Thoracic aorta (tissue), 2 donors: ENCODE results near the gene RTKN2. TPM values are rescaled to one million over a fixed set of nuclear protein-coding genes. Genes with fewer than 3 reads are reported as not detected.

Source experiments
- ATAC-seq: fragments of 150-250 bp; one replicate; pipeline ENCODE4 v1.8.0; 2017; ENCODE audit warnings: low read depth; ENCODE audit not compliant: insufficient number of reproducible peaks, low FRiP score
- DNase-seq: peaks from one replicate; pipeline ENCODE4 v3.0.0-alpha.2; 2020; ENCODE audit warnings: low spot score
- H3K27ac ChIP-seq, 2 donors: fragments of 200-600 bp; sonication (generic); 1 replicate in 1 of 2; 2 replicates in 1 of 2; pipeline ENCODE4 v1.5.1; 2016; ENCODE audit warnings: mild to moderate bottlenecking in 2 of 2, moderate library complexity in 2 of 2
- H3K27me3 ChIP-seq: fragments of 200-600 bp; sonication (generic); replicated peaks from 2 replicates; pipeline ENCODE4 v1.6.0; 2016; ENCODE audit warnings: mild to moderate bottlenecking; ENCODE audit not compliant: insufficient read depth
- H3K36me3 ChIP-seq: fragments of 200-600 bp; sonication (generic); one replicate; pipeline ENCODE4 v1.5.1; 2016
- H3K4me1 ChIP-seq, 2 donors: fragments of 200-600 bp; sonication (generic); 1 replicate in 1 of 2; 2 replicates in 1 of 2; pipeline versions ENCODE4 v1.5.1 to v1.6.0; 2016; ENCODE audit warnings: low read depth in 2 of 2, mild to moderate bottlenecking in 1 of 2; ENCODE audit not compliant: control insufficient read depth in 1 of 2
- H3K4me3 ChIP-seq: fragments of 200-600 bp; sonication (generic); 2 replicates; pipeline ENCODE4 v1.5.1; 2016; ENCODE audit warnings: mild to moderate bottlenecking
- H3K9me3 ChIP-seq: fragments of 200-600 bp; sonication (generic); 2 replicates; pipeline ENCODE4 v1.5.1; 2016
- CTCF ChIP-seq: fragments of 200-600 bp; sonication (generic); IDR thresholded peaks from one replicate; pipeline ENCODE4 v1.5.1; 2019; ENCODE audit warnings: antibody characterized with exemption
- total RNA-seq, 2 donors: library from RNA; depleted of rRNA; stranded (reverse); fragments of >200 nt; gene quantifications; one replicate each; pipeline versions ENCODE4 v1.1.0 to v1.2.3, GENCODE V29; 2016

RTKN2 gene
- total RNA-seq, 2 donors from 2014 or later: not detected

- no peak for ATAC-seq
- H3K9me3 ChIP-seq: peaks cover 4% of the 10 kb centered on the region
- no peaks in the 10 kb centered on the region for H3K27me3 ChIP-seq
- peaks cover 0 to 9% of the 10 kb centered on the region in 2 donors for H3K4me1 ChIP-seq
- H3K4me3 ChIP-seq: no peak overlapping the region
- no peaks in the 10 kb centered on the region for H3K36me3 ChIP-seq
- no peak overlapping the region for H3K27ac ChIP-seq
- DNase-seq: no peak
- TF ChIP-seq CTCF: no peak
Observed at GRCh38 chr10:62180677-62181076, 88.0 kb downstream of the RTKN2 start.

GRCh38 chr10:62178568-62178967 lies 90.1 kb downstream of the RTKN2 start:
- TF ChIP-seq CTCF: no peak
- H3K4me1 ChIP-seq: no peaks in the 10 kb centered on the region
- no peaks in the 10 kb centered on the region for H3K36me3 ChIP-seq

GRCh38 chr10:62177111-62177510 lies 91.5 kb downstream of the RTKN2 start:
- no peak for TF ChIP-seq CTCF
- DNase-seq (no peak), ATAC-seq (no peak)
- H3K27ac ChIP-seq: no peak overlapping the region
- H3K9me3 ChIP-seq: peaks cover 4% of the 10 kb centered on the region
- no peaks in the 10 kb centered on the region for H3K27me3 ChIP-seq
- no peaks in the 10 kb centered on the region for H3K36me3 ChIP-seq
- H3K4me3 ChIP-seq: no peak overlapping the region
- no peaks in the 10 kb centered on the region for H3K4me1 ChIP-seq

More at GRCh38 chr10:62178568-62178967, 90.1 kb downstream of the RTKN2 start:
- ATAC-seq: no peak
- Histone ChIP-seq H3K9me3 (peaks cover 4% of the 10 kb centered on the region), H3K4me3 (no peak overlapping the region), H3K27ac (no peak overlapping the region), H3K27me3 (no peaks in the 10 kb centered on the region)
- no peak for DNase-seq

- Histone ChIP-seq H3K9me3 (no peaks in the 10 kb centered on the region), H3K4me1 (no peaks in the 10 kb centered on the region), H3K27me3 (no peaks in the 10 kb centered on the region), H3K36me3 (no peaks in the 10 kb centered on the region), H3K4me3 (no peak overlapping the region), H3K27ac (no peak overlapping the region)
- DNase-seq (no peak), ATAC-seq (no peak)
- TF ChIP-seq CTCF: no peak
Observed at GRCh38 chr10:62175251-62175650, 93.4 kb downstream of the RTKN2 start.

GRCh38 chr10:62172465-62172864 lies 96.2 kb downstream of the RTKN2 start:
- H3K4me3 ChIP-seq: no peak overlapping the region
- H3K4me1 ChIP-seq: no peaks in the 10 kb centered on the region
- no peaks in the 10 kb centered on the region for H3K36me3 ChIP-seq
- TF ChIP-seq CTCF: no peak
- H3K27ac ChIP-seq: no peak overlapping the region
- no peaks in the 10 kb centered on the region for H3K27me3 ChIP-seq
- DNase-seq: no peak
- ATAC-seq: no peak
- no peaks in the 10 kb centered on the region for H3K9me3 ChIP-seq
